NCI-H2171 treated with DMSO at 0.1 percent for 48 hours (cell line): ENCODE results near the gene IFITM2.
"Not testable (repeated sequence)": the region's sequence is repeated elsewhere in the genome, so short reads cannot be mapped to it uniquely, and the experiment has no call there.

Source experiments
- DNase-seq: peaks from one replicate; lab custom pipeline; 2025; lab: John Stamatoyannopoulos, UW

IFITM2 gene

GRCh38 chr11:281486-282161, 26.0 kb upstream of the IFITM2 start:
- no peak for DNase-seq

DNA sequence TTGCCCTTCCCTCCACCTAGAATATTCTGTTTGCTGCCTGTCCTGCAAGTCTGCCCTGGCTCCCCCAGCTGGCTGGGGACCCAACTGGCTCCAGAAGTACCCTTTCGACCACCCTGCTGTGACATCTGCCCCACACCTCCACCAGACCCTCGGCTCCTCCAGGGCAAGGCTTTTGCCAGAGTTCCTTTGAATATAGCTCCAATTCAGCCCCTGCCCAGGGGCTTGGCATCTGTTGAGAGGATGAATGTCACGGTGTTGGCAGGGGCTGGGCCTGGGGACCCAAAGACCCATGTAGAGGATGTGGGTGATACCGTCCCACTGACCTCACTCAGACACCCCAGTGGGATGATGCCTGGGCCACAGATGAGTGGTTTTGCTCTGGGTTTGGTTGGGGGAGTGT, 25.4 kb upstream of the IFITM2 start:
- DNase-seq = no peak

GRCh38 chr11:282630-283360, 24.8 kb upstream of the IFITM2 start:
- no peak for DNase-seq

GRCh38 chr11:283405-284104, 24.1 kb upstream of the IFITM2 start:
- no peak for DNase-seq

DNA sequence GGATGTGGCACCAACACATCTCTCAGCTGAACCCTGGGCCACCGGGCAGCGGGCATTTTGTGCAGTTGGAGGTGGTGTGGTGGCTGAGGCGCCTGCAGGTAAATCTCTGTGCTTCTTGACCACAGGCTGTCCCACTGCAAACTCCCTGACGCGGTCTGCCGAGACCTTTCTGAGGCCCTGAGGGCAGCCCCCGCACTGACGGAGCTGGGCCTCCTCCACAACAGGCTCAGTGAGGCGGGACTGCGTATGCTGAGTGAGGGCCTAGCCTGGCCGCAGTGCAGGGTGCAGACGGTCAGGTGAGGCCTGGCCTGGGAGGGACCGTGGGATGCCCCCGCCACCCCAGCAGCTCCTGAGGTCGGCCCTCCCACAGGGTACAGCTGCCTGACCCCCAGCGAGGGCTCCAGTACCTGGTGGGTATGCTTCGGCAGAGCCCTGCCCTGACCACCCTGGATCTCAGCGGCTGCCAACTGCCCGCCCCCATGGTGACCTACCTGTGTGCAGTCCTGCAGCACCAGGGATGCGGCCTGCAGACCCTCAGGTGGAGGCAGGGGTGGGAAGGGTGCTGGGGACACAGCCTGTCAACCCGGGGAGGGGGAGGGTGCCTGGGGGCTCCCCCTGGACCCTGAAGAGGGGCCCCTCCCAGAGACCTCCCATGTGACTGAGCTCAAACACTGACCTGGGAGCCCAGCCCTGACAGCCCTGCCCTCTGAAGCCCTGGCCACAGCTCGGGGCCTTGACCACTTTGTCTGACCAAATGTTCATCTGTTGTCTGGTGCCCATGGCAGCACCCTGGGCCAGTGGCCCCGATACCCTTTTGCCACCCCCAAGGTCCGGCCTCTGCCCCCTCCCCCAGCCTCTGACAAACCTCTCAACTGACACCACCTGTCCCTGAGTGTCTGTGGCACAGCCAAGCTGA, 23.3 kb upstream of the IFITM2 start:
- no peak for DNase-seq

DNA sequence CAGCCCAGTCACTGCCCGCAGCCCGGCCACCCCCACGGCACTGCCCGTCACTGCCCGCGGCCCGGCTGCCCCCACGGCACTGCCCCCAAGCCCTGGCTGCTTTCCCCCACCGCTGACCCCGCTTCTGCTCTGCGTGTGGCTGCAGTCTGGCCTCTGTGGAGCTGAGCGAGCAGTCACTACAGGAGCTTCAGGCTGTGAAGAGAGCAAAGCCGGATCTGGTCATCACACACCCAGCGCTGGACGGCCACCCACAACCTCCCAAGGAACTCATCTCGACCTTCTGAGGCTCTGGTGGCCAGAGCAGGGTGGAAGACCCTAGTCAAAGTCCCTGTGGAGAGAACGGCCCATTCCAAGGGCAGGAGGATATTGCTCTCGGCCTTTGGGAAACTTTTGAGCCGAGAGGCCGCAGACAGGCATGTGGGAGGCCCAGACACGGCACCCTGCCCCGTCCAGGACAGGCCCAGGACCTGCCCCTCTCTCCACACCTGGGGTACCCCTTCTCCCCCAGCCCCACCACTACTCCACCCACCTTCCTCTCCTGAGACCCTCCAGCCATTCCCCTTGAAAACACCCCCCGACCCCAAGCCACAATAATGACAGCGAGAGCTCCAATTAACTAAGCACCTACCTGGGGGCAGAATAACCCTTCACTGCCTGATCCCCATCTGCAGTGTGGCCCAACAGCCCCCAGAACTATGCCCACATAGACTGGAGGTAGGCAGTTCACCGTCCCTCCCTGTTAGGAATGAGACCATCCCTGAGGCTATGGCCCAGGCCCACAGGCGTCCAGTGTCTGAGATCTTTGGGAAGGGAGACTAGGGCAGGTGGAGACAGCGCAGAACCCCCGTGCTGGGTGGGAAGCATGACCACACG, 22.4 kb upstream of the IFITM2 start:
- no peak for DNase-seq

GRCh38 chr11:285894-286220, 21.8 kb upstream of the IFITM2 start:
- DNase-seq = no peak

GRCh38 chr11:286977-287820, 20.4 kb upstream of the IFITM2 start:
- not testable (repeated sequence) for DNase-seq

- DNase-seq = no peak
These were observed 19.7 kb upstream of the IFITM2 start for GRCh38 chr11:287821-288477.

GRCh38 chr11:288478-289397, 18.9 kb upstream of the IFITM2 start, which contains the start of gene PGGHG:
PGGHG (plus strand) TSS chr11:289126; CDS start chr11:289817, 691 bp downstream.
- DNase-seq = no peak

- no peak for DNase-seq
These were observed 18.3 kb upstream of the IFITM2 start for GRCh38 chr11:289398-289711.

- DNase-seq = no peak
These were observed 17.6 kb upstream of the IFITM2 start for GRCh38 chr11:289712-290620.

GRCh38 chr11:290621-291231, 16.9 kb upstream of the IFITM2 start:
- DNase-seq = no peak

- DNase-seq = no peak
These were observed 16.1 kb upstream of the IFITM2 start for GRCh38 chr11:291281-292210.

GRCh38 chr11:292211-293121, 15.2 kb upstream of the IFITM2 start:
- DNase-seq = no peak
